ENCODE results near the gene ATF3. TPM values are rescaled to one million over a fixed set of nuclear protein-coding genes. Genes with fewer than 3 reads are reported as not detected.

The ATF3 gene
- total and polyA plus RNA-seq, 2 donors (not counting 1 experiment from before 2014, with no cell fraction given) = 33.8 to 35.7 TPM

DNA sequence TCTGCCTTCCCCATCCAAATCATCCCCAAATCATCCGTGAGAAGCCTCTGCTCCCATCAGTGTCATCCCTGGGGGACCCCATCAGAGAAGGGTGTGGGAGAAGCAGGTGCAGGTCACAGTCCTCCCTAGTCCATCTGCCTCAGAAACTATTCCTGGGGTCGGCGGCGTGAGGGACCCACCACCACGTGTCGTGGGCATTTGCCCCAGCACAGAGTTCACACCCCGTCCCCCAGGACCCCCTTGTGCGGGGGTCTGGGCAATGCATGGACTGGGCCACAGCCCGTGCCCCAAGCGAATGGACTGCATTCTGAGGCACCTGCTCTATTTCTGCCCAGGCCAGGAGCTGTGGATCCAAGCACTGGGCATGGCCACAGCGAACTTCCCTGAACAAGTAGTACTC is 38.4 kb downstream of the ATF3 start:
- H3K4me2 ChIP-seq (ENCODE audit: extremely low read depth, insufficient read depth, low read length) = no peak overlapping the region
- no peaks in the 10 kb centered on the region for H3K27me3 ChIP-seq (ENCODE audit: control insufficient read depth, insufficient read depth, low read length)
- H3K4me3 ChIP-seq (replicated peaks in 1 of 4; ENCODE audit: control extremely low read depth in 1 of 4, insufficient read depth in 1 of 4, low read depth in 3 of 4, low read length in 4 of 4) = no peak overlapping the region
- TF ChIP-seq CTCF (conservative IDR thresholded peaks at IDR 0.05 in 1 of 2, IDR thresholded peaks at IDR 0.05 in 1 of 2; ENCODE audit: low read depth in 1 of 2, low read length in 2 of 2) (no peak), EZH2 (IDR thresholded peaks at IDR 0.05; ENCODE audit: low read length, missing control alignments) (no peak)
- no peak for DNase-seq (ENCODE audit: low read depth in 2 of 2)
- no peaks in the 10 kb centered on the region for H3K79me2 ChIP-seq (ENCODE audit: control insufficient read depth, insufficient read depth, low read length)
- H3K4me1 ChIP-seq (ENCODE audit: control insufficient read depth, extremely low read depth, insufficient read depth, low read length) = peaks cover 3% of the 10 kb centered on the region
- no peak overlapping the region for H3K27ac ChIP-seq (ENCODE audit: insufficient read depth, low read length)
- no peaks in the 10 kb centered on the region for H3K36me3 ChIP-seq (ENCODE audit: control insufficient read depth, insufficient read depth, low read length)
- no peaks in the 10 kb centered on the region for H4K20me1 ChIP-seq (ENCODE audit: control insufficient read depth, extremely low read depth, insufficient read depth, low read length)
- H3K9me3 ChIP-seq (ENCODE audit: control insufficient read depth, insufficient read depth, low read depth, low read length) = no peaks in the 10 kb centered on the region
- H3K9ac ChIP-seq (ENCODE audit: insufficient read depth, low read length) = no peak overlapping the region
- H2AFZ ChIP-seq (ENCODE audit: low read length) = no peak overlapping the region

- H3K9me3 ChIP-seq (ENCODE audit: control insufficient read depth, insufficient read depth, low read depth, low read length) = no peaks in the 10 kb centered on the region
- H3K27ac ChIP-seq (ENCODE audit: insufficient read depth, low read length) = no peak overlapping the region
- no peak overlapping the region for H2AFZ ChIP-seq (ENCODE audit: low read length)
- no peaks in the 10 kb centered on the region for H3K79me2 ChIP-seq (ENCODE audit: control insufficient read depth, insufficient read depth, low read length)
- no peaks in the 10 kb centered on the region for H4K20me1 ChIP-seq (ENCODE audit: control insufficient read depth, extremely low read depth, insufficient read depth, low read length)
- TF ChIP-seq EZH2 (IDR thresholded peaks at IDR 0.05; ENCODE audit: low read length, missing control alignments) = no peak
- TF ChIP-seq CTCF (conservative IDR thresholded peaks at IDR 0.05 in 1 of 2, IDR thresholded peaks at IDR 0.05 in 1 of 2; ENCODE audit: low read depth in 1 of 2, low read length in 2 of 2) = no peak
- no peak overlapping the region for H3K4me2 ChIP-seq (ENCODE audit: extremely low read depth, insufficient read depth, low read length)
- H3K4me3 ChIP-seq (replicated peaks in 1 of 4; ENCODE audit: control extremely low read depth in 1 of 4, insufficient read depth in 1 of 4, low read depth in 3 of 4, low read length in 4 of 4) = no peak overlapping the region
- no peak overlapping the region for H3K9ac ChIP-seq (ENCODE audit: insufficient read depth, low read length)
- H3K4me1 ChIP-seq (ENCODE audit: control insufficient read depth, extremely low read depth, insufficient read depth, low read length) = peaks cover 5% of the 10 kb centered on the region
- no peaks in the 10 kb centered on the region for H3K36me3 ChIP-seq (ENCODE audit: control insufficient read depth, insufficient read depth, low read length)
- DNase-seq (ENCODE audit: low read depth in 2 of 2) = no peak
- H3K27me3 ChIP-seq (ENCODE audit: control insufficient read depth, insufficient read depth, low read length) = no peaks in the 10 kb centered on the region
Observed at GRCh38 chr1:212648431-212648830, 39.9 kb downstream of the ATF3 start.

- Histone ChIP-seq H3K27me3 (ENCODE audit: control insufficient read depth, insufficient read depth, low read length) (no peaks in the 10 kb centered on the region), H4K20me1 (ENCODE audit: control insufficient read depth, extremely low read depth, insufficient read depth, low read length) (no peaks in the 10 kb centered on the region), H3K4me3 (replicated peaks in 1 of 4; ENCODE audit: control extremely low read depth in 1 of 4, insufficient read depth in 1 of 4, low read depth in 3 of 4, low read length in 4 of 4) (no peak overlapping the region), H3K4me2 (ENCODE audit: extremely low read depth, insufficient read depth, low read length) (no peak overlapping the region), H3K79me2 (ENCODE audit: control insufficient read depth, insufficient read depth, low read length) (no peaks in the 10 kb centered on the region), H2AFZ (ENCODE audit: low read length) (no peak overlapping the region), H3K9me3 (ENCODE audit: control insufficient read depth, insufficient read depth, low read depth, low read length) (no peaks in the 10 kb centered on the region), H3K36me3 (ENCODE audit: control insufficient read depth, insufficient read depth, low read length) (no peaks in the 10 kb centered on the region), H3K27ac (ENCODE audit: insufficient read depth, low read length) (no peak overlapping the region), H3K9ac (ENCODE audit: insufficient read depth, low read length) (no peak overlapping the region), H3K4me1 (ENCODE audit: control insufficient read depth, extremely low read depth, insufficient read depth, low read length) (peaks cover 5% of the 10 kb centered on the region)
- TF ChIP-seq EZH2 (IDR thresholded peaks at IDR 0.05; ENCODE audit: low read length, missing control alignments) (no peak), CTCF (conservative IDR thresholded peaks at IDR 0.05 in 1 of 2, IDR thresholded peaks at IDR 0.05 in 1 of 2; ENCODE audit: low read depth in 1 of 2, low read length in 2 of 2) (no peak)
- peak; percentile 48 to 59 for DNase-seq (ENCODE audit: low read depth in 2 of 2)
Observed at GRCh38 chr1:212649020-212649419, 40.5 kb downstream of the ATF3 start.
